Cardiac fibroblast (primary cell): ENCODE measurements around the gene TWF2.

Experiments
- DNase-seq, 2 donors: peaks; one replicate each; pipeline versions ENCODE4 v3.0.0 to v3.0.0-alpha.2; 2010; ENCODE audit warnings: low read depth in 2 of 2
- H3K4me3 ChIP-seq, 2 donors: replicated peaks in 1 of 2; 1 replicate in 1 of 2; 2 replicates in 1 of 2; pipeline ENCODE4 v1.5.1; 2011; ENCODE audit warnings: low read depth in 2 of 2, low read length in 2 of 2, mild to moderate bottlenecking in 2 of 2, moderate library complexity in 1 of 2
- TF ChIP-seq, protein P1 (sequence below): IDR thresholded peaks from one replicate; pipeline ENCODE4 v1.5.1; 2011; ENCODE audit warnings: low read depth, mild to moderate bottlenecking, low read length, inconsistent platforms

TWF2 gene

DNA sequence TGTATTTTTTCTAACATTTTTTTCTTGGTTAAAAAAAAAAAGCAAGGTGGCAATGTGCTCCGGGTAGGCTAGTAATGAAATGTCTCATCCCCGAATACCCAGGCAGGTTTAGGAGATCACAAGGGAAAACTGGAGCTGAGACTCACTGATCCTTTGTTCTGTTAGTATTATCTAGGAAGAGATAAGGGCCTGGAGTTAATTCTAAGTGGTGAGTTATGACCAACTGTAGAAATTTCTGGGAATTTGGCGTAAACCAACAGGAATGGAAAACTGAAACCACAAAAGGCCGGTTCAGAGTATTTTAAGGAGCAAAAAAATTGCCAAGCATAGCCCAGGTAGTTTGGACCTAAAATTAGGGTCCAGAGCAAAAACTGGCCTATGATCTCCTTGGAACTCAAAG lies 19.0 kb upstream of the TWF2 start:
- peak in 1 of 2 donors; percentile 38 for DNase-seq
- TF ChIP-seq, protein P1, sequence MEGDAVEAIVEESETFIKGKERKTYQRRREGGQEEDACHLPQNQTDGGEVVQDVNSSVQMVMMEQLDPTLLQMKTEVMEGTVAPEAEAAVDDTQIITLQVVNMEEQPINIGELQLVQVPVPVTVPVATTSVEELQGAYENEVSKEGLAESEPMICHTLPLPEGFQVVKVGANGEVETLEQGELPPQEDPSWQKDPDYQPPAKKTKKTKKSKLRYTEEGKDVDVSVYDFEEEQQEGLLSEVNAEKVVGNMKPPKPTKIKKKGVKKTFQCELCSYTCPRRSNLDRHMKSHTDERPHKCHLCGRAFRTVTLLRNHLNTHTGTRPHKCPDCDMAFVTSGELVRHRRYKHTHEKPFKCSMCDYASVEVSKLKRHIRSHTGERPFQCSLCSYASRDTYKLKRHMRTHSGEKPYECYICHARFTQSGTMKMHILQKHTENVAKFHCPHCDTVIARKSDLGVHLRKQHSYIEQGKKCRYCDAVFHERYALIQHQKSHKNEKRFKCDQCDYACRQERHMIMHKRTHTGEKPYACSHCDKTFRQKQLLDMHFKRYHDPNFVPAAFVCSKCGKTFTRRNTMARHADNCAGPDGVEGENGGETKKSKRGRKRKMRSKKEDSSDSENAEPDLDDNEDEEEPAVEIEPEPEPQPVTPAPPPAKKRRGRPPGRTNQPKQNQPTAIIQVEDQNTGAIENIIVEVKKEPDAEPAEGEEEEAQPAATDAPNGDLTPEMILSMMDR: no peak
- no peak overlapping the region for H3K4me3 ChIP-seq

GRCh38 chr3:52256622-52257021 lies 17.7 kb upstream of the TWF2 start:
- H3K4me3 ChIP-seq: no peak overlapping the region
- TF ChIP-seq, protein P1: no peak
- DNase-seq: no peak

GRCh38 chr3:52256159-52256558 lies 17.2 kb upstream of the TWF2 start:
- TF ChIP-seq, protein P1: no peak
- no peak overlapping the region for H3K4me3 ChIP-seq
- DNase-seq: no peak

- H3K4me3 ChIP-seq: no peak overlapping the region
- DNase-seq: no peak
- TF ChIP-seq, protein P1: no peak
Measured at GRCh38 chr3:52254608-52255007, 15.7 kb upstream of the TWF2 start.

DNA sequence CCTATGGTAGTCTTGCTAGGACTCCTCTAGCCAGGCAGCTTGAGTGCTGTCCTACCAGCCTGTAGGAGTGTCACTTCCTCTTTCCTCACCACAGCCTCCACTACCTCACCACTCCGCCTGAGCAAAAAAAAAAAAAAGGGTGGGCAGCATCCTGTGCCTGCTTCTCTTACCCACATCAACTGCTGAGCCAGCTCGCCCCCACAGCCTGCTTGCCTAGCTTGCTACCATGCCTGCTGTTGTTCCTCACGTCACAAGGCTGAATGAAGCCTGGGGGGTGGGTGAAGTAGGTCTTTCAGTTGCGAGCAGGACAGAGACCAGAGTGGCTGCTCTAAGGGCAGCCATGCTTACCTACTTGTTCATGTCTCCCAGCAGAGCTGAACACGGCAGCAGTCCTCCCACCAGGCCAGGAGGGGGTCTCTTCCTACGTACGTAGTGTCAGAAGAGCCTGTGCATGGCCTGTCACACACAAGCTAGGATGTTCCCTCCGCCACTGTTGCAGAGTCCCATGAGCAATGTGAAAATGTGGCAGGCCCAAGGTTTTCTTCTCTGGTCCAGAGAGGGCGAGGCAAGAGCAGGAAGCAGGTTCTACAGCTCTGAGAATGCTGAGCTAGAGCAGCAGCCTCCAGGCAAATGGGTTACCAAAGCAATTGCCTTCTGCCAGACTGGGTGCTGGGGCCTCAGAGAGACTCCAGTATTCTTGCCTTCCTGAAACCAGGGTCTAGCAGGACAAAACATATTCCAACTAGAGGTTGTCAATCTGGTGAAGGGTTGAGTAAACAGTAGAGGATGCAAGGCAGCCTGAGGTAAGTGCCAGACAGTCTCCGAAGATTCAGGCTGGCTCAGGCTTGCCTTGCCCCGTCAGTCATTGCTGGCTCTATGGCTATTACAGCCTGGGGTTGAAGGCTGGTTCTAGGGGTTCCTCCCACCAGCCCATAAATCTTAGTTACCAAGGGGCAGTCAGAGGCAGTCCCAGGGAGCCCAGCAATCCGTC lies 14.7 kb upstream of the TWF2 start:
- TF ChIP-seq, protein P1: no peak
- no peak overlapping the region for H3K4me3 ChIP-seq
- peak in 1 of 2 donors; percentile 39 for DNase-seq

GRCh38 chr3:52250122-52250521 lies 11.2 kb upstream of the TWF2 start:
- no peak for DNase-seq
- H3K4me3 ChIP-seq: no peak overlapping the region
- TF ChIP-seq, protein P1: no peak
